Nucleus accumbens (tissue), 56 donors: Measurements from ENCODE around the gene SLC26A1.
"Not testable (repeated sequence)": the region's sequence is repeated elsewhere in the genome, so short reads cannot be mapped to it uniquely, and the experiment has no call there.

ENCODE experiments used
- DNase-seq, 56 donors: peaks; one replicate each; lab custom pipeline; 2025; lab: John Stamatoyannopoulos, UW

Gene SLC26A1

DNA sequence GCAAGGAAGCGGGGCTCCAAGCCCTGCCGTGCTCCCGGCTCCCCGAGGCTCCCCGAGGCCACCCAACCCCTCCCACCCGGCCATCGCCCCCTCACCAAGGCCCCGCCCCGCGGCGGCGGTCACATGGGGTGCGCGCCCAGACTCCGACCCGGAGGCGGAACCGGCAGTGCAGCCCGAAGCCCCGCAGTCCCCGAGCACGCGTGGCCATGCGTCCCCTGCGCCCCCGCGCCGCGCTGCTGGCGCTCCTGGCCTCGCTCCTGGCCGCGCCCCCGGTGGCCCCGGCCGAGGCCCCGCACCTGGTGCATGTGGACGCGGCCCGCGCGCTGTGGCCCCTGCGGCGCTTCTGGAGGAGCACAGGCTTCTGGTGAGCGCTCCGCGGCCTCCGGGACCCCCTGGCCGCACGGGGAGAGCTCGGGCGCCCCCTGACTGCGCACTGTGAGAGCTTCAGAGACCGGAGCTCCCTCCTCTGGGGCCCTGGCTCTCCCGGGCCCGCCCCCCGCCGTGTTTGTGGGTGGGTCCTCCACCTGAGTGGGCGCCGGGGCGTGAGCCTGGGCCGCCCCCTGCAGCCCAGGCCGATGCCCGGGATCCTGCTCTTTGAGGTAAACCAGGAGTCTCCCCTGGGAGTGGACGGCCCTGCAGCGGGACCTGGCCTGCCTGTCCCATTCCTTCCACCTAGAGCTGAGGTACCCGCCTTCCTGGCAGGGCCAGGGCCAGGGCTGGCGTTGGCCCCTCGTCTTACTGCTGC, 6.2 kb downstream of the SLC26A1 start, which contains the start of gene IDUA:
Gene IDUA, plus strand, starts transcription at position 166 of the 745 bp plus-strand sequence. Its CDS starts 41 bp downstream, at position 207.
- peak in 55 of 56 donors; percentile 28 to 93 (median 76) for DNase-seq

DNA sequence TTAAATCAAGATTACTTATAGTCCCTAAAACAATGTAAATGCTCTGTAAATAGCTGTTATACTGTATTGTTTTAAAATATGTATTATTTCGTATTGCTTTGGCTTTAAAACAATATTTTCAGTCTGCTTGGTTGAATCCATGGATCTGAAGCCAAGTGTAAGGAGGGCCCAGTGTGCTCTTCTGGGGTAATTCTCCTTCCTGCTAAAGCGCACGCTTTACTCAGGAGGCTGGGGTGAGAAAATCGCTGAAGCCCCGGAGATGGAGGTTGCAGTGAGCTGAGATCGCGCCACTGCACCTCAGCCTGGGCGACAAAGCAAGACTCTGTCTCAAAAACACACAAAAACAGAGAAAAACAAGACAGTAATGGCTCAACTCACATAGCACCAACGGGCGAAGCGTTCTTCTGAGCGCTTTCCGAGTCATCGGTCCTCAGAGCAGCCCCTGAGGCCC, 6.8 kb downstream of the SLC26A1 start:
- no peak for DNase-seq

DNA sequence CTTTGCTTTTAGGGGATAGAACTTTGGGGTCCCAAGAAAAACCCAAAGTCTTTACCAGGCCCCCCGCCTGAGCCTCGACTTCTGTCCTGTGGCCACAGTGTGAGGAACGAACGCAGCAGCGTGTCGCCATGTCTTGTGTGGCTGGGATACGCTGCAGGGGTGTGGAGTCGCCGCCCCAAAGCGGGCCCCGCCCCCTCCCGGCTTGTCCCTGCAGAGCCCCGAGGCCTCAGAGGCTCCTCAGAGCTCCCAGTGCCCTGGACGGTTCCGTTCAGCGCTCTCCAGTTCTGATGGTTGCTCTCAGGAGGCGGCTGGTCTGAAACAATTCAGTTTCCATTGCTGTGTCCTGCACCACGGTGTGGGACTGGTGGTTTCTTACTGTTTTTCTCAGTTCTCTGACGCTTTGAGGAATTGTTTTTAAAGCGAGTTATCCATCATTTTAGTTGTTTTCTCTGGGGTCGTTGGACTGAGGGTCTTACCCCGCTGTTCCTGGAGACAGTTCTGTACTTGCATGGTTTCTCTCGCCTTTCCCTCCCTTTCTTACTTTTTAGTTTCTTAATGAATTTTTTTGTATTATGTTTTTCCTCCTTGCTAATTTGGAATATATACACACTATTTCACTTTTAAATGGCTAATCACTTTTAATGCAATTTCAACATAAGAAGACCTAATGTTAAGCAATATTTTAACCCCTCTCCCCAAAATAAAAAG, 7.9 kb downstream of the SLC26A1 start:
- peak in 7 of 56 donors; percentile 4 to 57 (median 29) for DNase-seq

DNA sequence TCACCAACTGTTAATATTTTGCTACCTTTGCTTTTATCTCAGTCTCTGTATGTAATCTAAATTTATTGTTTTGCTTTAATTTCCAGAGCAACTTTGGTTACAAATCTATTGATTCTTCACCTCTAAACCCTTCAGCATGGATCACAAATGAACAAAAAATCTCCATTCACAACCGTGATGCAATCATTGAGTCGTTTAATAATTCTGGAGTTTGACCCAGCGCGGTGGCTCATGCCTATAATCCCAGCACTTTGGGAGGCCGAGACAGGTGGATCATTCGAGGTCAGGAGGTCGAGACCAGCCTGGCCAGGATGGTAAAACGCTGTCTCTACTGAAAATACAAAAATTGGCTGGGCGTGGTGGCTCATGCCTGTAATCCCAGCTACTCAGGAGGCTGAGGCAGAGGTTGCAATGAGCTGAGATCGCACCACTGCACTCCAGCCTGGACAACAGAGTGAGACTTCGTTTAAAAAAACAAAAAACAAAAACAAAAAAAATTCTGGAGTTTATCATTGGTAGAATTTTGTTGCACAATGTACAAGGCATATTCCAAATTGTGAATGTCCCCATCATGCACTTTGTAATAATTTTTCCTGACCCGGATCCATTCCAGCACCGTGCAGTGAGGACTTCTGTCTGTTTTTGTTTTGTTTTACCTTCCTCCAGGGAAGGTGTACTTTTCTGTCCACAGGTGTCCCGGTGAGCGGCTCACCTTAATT, 8.7 kb downstream of the SLC26A1 start:
- DNase-seq = no peak

DNA sequence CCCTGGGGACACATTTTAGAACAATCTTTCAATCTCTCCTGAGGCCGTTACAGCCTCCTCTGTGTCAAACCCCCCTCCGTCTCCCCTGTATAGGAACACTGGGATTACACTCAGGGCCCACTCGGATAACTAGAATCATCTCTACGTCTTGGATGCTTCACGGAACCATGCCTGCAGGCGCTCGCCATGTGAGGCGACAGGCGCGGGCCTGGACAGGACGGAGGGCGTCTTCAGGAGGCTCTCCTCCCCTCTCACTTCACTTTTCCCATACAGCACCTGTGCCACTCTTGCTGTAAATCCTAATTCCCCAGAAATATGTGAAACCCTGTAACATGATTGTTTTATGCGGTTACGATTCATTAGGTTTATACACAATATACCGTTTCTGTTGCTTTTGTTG, 10.4 kb downstream of the SLC26A1 start:
- no peak for DNase-seq

DNA sequence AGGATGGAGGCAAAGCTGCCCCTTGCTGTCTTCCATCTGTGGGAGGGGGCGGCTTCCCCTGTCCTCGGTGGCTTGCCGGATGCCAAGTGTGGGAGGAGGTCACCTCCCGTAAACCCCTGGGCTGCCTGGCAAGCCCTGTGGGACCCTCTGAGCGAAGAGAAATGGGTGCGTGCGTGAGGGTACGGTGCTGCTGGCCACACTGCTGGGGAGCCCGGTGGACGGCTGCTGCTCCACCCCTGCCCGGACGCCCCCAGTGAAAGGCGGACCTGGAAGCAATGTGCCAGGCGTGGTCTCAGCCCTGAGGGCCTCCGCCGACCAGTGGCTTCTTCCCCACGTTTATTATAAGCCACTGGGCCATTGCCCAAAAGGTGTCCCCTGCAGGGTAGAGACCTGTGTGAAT, 10.9 kb downstream of the SLC26A1 start:
- DNase-seq = no peak

DNA sequence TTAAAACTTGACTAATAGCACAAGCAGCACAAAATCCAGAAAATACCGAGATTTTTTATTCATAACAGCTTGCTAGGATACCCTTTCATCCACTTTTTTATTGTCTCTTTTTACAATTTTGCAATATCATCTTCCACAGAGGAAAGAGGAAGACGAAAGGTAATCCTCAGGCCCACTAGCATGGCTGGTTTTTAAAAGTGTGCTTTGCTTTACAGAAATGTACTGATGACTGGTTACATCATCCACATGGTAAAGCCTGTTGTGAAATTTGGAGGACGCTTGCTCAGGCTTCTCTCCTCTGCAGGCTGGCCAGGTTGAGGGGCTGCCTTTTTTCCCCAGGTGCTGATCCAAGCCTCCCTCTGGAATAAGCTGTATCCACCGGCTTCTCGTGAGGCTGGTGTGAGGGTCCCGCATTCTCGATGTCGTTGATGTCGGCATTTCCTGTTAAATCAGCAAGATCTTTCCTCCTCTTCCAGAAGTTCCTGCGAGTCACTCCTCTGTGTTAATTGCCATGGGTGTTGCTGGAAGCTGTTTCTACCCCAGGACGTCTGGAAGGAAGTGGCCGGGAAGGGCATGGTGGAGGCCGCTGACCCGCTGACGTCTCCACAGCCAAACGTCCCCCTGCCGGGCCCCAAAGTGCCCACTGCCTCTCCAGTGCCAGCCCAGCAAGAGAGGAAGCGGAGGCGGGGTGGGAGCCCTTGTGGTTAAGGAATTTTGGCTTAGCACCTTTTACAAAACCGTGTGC, 14.1 kb downstream of the SLC26A1 start:
- DNase-seq = no peak

DNA sequence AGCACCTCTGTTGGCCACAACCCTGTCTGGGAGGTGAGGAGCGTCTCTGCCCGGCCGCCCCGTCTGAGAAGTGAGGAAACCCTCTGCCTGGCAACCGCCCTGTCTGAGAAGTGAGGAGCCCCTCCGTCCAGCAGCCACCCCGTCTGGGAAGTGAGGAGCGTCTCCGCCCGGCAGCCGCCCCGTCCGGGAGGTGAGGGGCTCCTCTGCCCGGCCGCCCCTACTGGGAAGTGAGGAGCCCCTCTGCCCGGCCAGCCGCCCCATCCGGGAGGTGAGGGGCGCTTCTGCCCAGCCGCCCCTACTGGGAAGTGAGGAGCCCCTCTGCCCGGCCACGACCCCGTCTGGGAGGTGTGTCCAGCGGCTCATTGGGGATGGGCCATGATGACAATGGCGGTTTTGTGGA, 17.2 kb downstream of the SLC26A1 start:
- not testable (repeated sequence) for DNase-seq

DNA sequence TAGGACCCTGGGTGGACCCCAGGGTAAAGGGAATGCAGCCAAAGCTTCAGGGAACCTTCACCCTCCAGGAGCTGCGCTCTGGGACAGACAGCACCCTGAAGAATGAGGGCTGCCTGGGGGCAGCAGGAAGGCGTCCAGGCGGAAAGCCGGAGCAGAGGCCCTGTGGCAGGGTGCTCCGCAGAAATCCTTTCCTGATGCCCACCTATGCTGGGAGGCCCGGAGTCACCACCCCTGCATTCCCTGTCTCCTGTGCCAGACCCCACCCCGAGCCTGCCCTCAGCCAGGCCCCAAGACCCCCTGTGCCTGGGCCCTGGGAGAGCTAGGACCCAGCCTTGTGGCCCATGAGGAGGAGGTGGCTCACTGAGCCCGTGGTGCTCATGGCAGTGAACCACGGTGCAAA, 18.5 kb downstream of the SLC26A1 start:
- DNase-seq = no peak

DNA sequence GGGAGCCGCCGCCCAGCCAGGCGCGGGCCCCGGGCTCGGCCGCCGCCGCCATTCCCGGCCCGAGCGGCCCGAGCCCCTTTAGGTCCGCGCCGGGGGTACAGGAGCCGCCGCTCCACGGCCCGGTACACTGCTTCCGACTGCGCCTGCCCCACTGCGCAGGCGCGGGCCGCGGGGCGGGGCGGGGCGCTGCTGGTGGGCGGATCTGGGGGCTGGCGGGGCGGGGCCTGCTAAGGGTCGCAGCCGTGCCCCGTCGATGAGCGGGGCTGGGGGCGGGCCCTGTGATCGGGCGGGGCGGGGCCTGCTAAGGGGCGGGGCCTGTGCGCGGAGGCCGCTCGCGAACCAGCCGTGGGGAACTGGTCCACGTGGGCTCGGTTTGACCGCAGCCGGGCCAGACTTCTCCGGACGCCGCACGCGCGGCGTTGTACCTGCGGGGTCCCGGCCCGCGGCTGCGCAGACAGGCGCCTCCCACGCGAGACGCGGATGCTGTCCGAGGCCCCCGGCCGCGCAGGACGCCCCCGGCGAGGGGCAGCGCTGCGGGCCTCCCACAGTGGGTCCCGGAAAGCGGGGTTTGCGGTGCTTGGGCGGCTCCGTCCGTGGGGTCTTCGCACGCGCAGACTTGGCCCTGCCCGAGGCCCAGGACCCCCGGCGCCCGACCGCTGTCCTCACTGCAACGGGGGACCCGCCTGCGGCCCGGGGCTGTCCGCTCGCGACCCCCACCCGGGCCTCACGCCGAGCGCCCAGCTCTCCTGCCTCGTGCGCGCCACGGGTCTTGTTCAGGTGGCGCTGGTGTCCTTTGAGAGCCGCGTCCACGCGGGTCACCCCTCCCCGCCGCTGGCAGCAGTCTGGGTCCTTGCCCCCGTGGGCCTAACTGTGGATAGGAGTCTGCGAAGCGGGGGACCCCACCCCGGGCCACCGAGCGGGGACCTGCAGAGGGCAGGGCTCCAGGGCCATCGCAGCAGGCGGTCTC, 19.5 kb downstream of the SLC26A1 start, which contains the start of gene DGKQ:
Gene DGKQ, minus strand, starts transcription at position 139 of the 967 bp plus-strand sequence. Its CDS starts 87 bp downstream, at position 52.
- peak; percentile 31 to 94 (median 83) for DNase-seq

DNA sequence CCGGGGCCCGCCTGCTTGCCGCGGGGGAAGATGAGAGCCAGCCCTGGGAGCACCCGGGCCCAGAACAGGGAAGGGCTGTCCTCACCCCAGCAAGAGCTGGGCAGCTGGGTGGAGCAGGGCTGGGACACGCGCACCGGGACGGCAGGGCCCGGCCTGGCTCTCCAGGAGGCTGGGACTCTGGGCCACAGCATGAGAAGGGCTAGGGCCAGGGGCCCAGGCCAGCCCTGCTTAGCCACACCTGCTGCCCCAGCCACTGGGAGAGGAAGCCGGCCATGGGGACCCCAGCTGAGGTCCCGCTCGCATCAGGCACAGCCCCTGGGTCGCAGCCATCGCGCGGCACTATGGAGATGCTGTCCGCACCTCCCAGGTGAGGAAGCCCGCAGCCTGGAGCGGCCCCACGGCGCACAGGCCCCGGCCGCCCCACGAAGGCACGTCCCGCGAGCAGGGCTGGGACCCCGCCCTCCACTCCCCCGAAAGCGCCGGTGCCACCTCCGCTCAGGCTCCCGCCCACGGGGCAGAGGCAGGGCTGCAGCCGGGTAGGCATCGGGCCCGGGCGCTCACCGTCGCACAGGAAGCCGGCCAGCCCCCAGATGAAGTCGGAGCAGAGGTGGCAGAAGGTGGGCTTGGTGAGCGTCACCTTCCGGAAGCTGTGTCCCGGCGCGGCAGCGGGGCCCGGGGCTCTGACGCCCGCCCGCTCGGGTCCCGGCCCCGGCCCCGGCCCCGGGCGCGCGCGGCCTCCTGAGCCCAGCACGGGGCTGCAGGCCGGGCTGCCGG, 20.4 kb downstream of the SLC26A1 start:
- DNase-seq = peak in 6 of 56 donors; percentile 13 to 47 (median 30)

DNA sequence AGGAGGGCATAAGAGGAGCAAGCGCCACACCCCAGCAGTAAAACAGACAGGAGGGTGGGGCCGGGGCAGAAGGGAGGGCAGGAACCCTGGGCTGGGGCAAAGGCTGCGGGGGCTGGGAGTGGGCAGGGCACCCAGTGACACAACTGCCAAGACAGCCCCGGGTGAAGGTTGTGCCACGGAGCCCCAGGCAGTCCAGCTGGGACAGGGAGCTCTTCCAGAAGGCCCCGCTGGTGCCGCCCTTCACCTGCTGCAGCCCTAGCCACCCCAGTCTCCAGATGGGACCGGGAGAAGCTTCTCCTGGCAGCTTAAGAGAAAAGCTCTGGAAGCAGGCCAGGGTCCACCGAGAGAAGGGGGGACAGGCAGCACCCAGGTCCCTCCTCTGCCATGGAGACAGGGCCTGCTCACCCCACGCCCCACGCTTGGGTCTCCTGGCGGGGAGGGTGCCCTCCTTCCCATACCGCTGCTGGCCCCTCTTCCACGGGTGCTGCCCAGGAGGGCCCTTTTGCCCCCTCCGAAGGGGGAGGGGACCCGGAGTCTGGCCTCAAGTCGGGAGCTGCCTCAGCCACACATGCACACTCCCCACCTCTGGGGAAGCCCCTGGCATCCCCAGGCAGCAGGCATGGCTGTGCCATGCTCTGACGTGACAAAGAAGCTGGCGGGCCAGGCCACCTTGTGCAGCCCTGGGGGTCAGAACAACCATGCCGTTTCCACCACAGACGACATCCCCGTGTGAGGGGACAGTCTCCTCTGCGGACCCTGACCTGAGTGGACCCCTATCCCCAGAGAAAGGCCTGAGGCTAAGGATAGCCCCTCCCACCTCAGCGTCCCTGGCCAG, 21.3 kb downstream of the SLC26A1 start:
- no peak for DNase-seq

DNA sequence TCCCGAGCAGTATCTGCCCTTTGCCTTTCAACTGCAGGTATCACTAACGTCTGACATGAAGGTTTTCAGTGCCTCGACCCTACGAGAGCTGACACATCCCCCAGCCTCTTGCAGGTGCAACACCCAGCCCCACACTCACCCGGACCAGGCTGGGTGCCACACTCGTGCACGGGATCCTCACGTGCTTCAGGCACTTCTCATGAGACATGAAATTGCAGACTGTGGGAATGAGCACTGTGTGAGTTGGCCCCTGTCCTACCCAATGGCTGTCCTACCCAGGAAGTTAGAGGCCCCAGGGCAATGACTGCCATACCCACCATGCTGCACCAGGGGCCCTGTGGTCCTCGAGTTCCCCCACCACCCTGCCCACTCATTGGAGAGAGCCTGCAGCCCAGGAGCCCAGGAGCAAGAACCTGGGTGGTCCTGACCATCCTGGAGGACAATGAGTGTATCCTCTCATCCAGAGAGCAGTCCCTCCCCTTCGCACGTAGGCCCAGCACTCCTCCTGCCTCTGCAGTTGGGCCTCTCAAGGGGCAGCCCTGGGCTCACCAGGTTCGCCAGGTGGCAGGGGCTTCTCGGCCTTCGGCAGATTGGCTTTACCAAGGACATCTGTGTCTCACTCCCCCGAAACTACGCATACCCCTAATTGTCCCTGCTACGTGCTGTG, 22.2 kb downstream of the SLC26A1 start:
- DNase-seq = no peak

DNA sequence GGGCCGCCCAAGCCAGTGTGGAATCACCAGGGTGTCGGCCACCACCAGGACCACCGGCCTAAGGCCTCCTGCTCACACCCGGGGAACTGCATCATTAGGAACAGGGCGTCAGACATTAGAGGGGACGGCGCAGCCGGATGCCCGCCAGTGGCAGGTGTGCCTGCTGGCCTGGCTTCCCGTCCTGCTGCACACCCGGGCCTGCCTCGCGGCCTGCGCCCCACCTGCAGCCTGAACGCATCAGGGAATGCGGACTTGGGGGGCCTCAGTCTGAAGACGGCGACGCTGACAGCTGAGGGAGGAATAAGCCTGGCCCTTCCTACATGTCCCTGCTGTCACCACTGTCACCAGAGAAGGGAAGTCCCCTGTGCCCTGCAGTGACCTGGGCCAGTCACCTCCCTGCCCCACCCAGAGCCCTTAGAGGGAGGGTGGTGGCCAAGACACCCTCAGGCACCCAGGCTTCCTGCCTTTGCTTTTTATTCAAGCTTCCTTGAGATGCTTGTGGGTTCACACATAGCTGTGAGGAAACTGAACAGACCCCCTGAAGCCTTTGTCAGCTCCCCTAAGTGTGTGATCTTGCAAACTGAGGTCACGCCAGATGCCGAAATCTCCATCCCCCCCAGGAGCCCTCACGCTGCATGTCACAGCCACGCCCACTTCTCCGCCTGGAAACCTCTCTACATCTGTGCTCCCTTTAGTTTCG, 23.0 kb downstream of the SLC26A1 start:
- DNase-seq = no peak

DNA sequence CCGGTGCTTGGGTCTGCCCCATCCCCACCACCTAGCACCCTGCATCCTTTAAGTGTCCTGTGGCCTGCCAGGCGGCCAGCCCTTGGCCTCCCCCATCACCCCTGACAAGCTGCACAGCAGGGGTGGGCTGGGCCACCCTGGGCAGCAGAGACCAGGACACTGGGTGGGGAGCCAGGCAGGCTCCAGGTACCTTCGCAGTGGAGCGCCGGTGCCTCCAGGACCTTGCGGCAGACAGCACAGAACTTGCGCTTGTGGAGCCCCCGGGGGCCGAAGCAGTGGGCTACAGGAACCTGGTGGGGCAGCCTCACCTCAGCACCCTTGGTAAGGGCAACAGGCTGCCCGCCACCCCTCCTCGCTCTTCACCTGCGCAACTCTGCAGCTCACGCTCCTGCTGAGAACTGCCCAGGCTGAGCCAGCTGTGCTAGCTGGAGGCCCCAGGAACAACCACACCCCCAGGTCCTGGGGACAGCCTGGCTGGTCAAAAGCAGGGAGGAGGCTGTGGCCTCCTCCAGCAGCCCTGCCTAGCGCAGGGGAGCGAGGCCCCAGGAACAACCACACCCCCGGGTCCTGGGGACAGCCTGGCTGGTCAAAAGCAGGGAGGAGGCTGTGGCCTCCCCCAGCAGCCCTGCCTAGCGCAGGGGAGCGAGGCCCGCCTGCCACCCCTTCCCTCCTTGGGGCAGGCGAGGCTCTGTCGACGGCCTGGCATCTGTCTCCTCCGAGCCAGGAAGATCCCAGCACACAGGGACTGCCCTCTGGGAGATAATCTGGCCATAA, 24.4 kb downstream of the SLC26A1 start:
- no peak for DNase-seq
